Measurements from ENCODE around the gene DPT. TPM values are rescaled to one million over a fixed set of nuclear protein-coding genes. Genes with fewer than 3 reads are reported as not detected.

The DPT gene
- total and polyA plus RNA-seq, 2 of the 4 experiments (the other 2 are of a cell fraction) = not detected

DNA sequence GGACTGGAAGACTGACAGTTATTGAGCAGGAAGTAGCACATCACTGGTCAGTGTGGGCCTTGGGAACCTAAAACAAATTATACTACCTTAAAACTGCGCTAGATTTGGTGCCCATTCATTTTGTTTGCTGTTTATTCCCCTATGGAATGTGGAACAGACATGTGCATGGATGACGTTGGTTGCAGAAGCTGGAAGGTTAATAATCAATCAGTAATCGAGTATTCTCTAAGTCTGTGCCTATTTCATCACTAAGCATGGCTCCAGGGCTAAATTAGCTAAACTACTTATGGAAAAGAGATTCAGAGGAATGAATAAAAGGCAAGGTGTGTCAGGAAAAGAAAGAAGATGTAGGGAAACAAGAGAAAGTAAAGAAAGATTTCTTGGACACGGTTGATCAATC, 33.5 kb upstream of the DPT start:
- no TSS peak for BruUV-seq (replicated peaks)
- Histone ChIP-seq H3K4me3 (ENCODE audit: insufficient read depth, low read depth, low read length) (no peak overlapping the region), H3K27ac (ENCODE audit: insufficient read depth, low read length) (no peak overlapping the region), H3K9ac (ENCODE audit: low read depth, low read length) (no peak overlapping the region), H3K14ac (replicated peaks; ENCODE audit: low read depth, low read length) (no peak overlapping the region), H4K20me1 (ENCODE audit: insufficient read depth, low read length) (no peaks in the 10 kb centered on the region), H3K23ac (ENCODE audit: low read depth, low read length) (no peak overlapping the region), H3K18ac (ENCODE audit: low read depth, low read length) (no peak overlapping the region), H3K9me3 (ENCODE audit: control insufficient read depth, insufficient read depth, low read length) (no peaks in the 10 kb centered on the region), H3K27me3 (ENCODE audit: control insufficient read depth, insufficient read depth, low read length) (no peaks in the 10 kb centered on the region), H3K36me3 (ENCODE audit: control insufficient read depth, insufficient read depth, low read length) (no peaks in the 10 kb centered on the region), H4K5ac (ENCODE audit: low read depth, low read length) (no peak overlapping the region), H3K4me1 (ENCODE audit: control insufficient read depth, insufficient read depth, low read length) (no peaks in the 10 kb centered on the region), H2BK120ac (ENCODE audit: low read depth, low read length) (no peak overlapping the region), H2AK9ac (replicated peaks; ENCODE audit: low read depth, low read length, poor library complexity) (no peak overlapping the region), H2BK15ac (ENCODE audit: low read depth, low read length) (no peak overlapping the region), H2AFZ (replicated peaks; ENCODE audit: low read length, poor library complexity) (no peak overlapping the region), H3K9me1 (ENCODE audit: insufficient read depth, low read length) (no peaks in the 10 kb centered on the region), H2BK20ac (ENCODE audit: low read depth, low read length) (no peak overlapping the region), H3K79me1 (ENCODE audit: low read depth in 1 of 2, low read length in 2 of 2) (no peaks in the 10 kb centered on the region), H3K56ac (ENCODE audit: extremely low read depth, insufficient read depth, low read length) (no peak overlapping the region), H2BK5ac (ENCODE audit: low read depth, low read length, poor library complexity, severe bottlenecking) (no peak overlapping the region), H4K91ac (ENCODE audit: insufficient read depth, low read depth, low read length) (no peak overlapping the region), H3K4ac (ENCODE audit: low read depth, low read length) (no peak overlapping the region), H2AK5ac (ENCODE audit: low read depth, low read length) (no peak overlapping the region), H4K8ac (ENCODE audit: low read depth in 2 of 2, low read length in 2 of 2) (no peak overlapping the region), H3K4me2 (ENCODE audit: low read depth, low read length) (no peak overlapping the region)
- intact Hi-C loops (cut with micrococcal nuclease) (no loop called here), dilution Hi-C loops (cut with HindIII; ENCODE audit: low sequenced_read_pairs, unreplicated experiment) (no loop called here), in situ Hi-C loops (cut with MboI; ENCODE audit: low sequenced_read_pairs) (no loop called here)
- ChIA-PET POLR2A (ENCODE audit: unreplicated experiment) (no interaction called here), CTCF (no interaction called here)
- DNase-seq (no peak), ATAC-seq (ENCODE audit: low read depth) (no peak)
- no CpG with 5 or more reads among the region's 4 CpGs for WGBS, 2 experiments (ENCODE audit: extremely low coverage in 2 of 2, insufficient read length in 1 of 2)
- TF ChIP-seq RAD21 (IDR thresholded peaks at IDR 0.05; ENCODE audit: low read length) (no peak), MXI1 (IDR thresholded peaks at IDR 0.05; ENCODE audit: borderline replicate concordance, low read depth, low read length) (no peak), RFX5 (IDR thresholded peaks at IDR 0.05; ENCODE audit: low read depth, low read length) (no peak), CHD1 (IDR thresholded peaks at IDR 0.05; ENCODE audit: low read depth, low read length) (no peak), CTCF (conservative IDR thresholded peaks at IDR 0.05; ENCODE audit: low read depth, low read length) (no peak), USF2 (IDR thresholded peaks at IDR 0.05; ENCODE audit: low read depth, low read length) (no peak), NFE2L2 (IDR thresholded peaks at IDR 0.05; ENCODE audit: low read depth, low read length) (no peak), CEBPB (IDR thresholded peaks at IDR 0.05; ENCODE audit: low read depth, low read length) (no peak), RCOR1 (IDR thresholded peaks at IDR 0.05; ENCODE audit: insufficient replicate concordance, low read length) (no peak), ELK1 (IDR thresholded peaks at IDR 0.05; ENCODE audit: borderline replicate concordance, low read depth, low read length) (no peak), BHLHE40 (IDR thresholded peaks at IDR 0.05; ENCODE audit: low read depth, low read length) (no peak), FOS (IDR thresholded peaks at IDR 0.05; ENCODE audit: low read depth, low read length) (no peak), MAFK (IDR thresholded peaks at IDR 0.05; ENCODE audit: low read depth, low read length) (no peak), SMC3 (IDR thresholded peaks at IDR 0.05; ENCODE audit: low read depth, low read length) (no peak), POLR2A (IDR thresholded peaks at IDR 0.05; ENCODE audit: low read depth, low read length) (no peak), MAZ (IDR thresholded peaks at IDR 0.05; ENCODE audit: borderline replicate concordance, low read depth, low read length) (no peak)
